ENCODE results near the gene TMEM128.
"Not testable (repeated sequence)": the region's sequence is repeated elsewhere in the genome, so short reads cannot be mapped to it uniquely, and the experiment has no call there.

TMEM128 gene

DNA sequence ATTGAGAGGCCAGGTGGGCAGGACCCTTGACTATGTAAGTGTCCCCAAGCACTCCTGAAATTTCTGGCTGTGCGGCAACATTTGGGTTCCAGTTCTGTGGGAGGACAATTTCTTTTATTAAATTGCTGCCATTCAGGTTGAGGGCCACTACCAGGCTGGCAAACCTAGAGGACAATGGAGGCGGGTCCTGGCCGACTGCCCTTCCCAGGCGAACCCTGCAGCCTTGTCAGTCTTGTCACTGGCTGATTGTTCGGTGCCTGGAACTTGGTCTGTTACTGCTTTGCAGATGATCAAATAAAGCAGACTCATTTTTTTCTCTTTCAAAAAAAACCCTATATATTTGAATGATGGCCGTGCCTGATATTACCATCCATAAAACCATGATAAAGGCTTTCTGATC, 6.6 kb upstream of the TMEM128 start:
- no peak for DNase-seq (ENCODE audit: low read depth in 2 of 2)

DNA sequence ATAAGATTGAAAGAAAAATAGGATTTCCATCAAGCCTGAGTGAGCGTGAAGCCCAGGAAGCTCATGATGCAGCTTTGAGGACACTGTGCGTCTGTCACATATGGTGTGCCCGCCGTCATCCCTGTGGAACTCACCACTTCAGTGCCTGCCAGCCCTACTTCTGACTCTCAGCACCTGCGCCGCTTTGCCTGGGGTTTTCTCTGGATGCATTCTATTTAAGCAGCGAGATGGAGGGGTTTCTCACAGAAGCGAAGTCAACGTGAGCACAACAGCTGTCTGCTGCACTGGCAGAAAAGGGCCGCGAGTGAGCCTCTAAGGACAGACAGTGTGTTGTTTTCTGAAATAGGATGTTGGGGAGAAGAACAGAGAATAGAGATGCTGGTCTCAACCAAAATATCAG, 6.2 kb upstream of the TMEM128 start:
- DNase-seq (ENCODE audit: low read depth in 2 of 2) = no peak

DNA sequence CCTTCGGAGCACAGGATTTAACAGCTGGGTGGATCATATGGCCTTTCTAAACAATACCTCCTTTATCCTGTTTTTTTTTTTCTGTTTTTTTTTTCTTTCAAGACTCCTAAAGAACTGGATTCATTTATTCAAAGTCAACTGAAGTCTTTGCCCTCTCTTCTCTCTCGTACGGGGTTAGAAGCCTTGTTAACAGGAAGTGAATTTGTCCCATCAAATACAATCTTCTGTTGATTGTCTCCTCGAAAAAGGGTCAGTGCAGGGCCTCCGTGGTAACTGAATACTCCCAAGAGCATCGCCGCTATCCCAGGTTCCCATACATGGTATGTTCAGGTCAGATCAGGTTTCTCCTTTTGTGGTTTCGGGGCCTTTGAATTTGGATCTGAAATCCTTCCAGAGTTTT, 1.8 kb upstream of the TMEM128 start:
- DNase-seq (ENCODE audit: low read depth in 2 of 2) = no peak

DNA sequence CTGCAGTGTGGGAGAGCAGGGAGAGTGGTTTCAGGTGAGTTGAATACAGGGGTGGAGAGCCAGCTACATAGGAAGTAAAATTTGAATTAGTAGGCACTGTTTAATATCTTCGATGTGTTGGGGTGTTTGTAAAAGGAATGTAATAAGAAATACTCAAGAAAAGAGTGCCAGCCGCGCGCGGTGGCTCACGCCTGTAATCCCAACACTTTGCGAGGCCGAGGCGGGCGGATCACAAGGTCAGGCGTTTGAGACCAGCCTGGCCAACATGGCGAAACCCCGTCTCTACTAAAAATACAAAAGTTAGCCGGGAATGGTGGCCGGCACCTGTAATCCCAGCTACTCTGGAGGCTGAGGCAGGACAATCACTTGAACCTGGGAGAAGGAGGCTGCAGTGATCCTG, 1.3 kb upstream of the TMEM128 start:
- not testable (repeated sequence) for DNase-seq (ENCODE audit: low read depth in 2 of 2)

DNA sequence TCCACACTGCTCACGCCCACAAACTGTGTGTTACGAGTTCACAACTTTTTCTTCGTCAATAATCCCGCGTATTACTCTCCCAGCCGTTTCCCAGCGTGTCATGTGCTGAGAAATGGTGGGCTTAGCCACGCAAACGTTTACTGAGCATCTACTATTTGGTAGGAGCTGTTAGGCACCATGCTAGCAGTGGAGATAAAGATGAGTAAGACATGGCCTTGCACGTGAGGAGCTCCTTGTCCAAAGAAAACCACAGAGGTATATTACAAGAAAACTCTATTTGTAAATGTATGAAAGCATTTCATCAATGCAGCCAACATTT, 821 bp upstream of the TMEM128 start:
- DNase-seq (ENCODE audit: low read depth in 2 of 2) = no peak

DNA sequence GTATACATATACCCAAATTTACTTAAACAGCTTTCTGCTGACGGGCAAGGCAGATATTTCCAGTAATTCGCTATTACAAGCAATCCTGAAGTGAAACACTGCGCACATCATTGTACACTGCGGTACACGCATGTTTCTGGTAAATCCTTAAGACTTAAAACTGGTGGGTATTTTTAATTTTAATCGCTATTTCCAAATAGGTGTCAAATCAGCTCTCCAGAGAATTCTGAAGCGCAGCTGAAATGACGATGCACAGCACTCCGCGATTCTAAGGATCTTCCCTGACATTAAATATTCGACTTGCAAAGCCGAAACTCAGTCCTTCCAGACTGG, 361 bp downstream of the TMEM128 start:
- no peak for DNase-seq (ENCODE audit: low read depth in 2 of 2)

DNA sequence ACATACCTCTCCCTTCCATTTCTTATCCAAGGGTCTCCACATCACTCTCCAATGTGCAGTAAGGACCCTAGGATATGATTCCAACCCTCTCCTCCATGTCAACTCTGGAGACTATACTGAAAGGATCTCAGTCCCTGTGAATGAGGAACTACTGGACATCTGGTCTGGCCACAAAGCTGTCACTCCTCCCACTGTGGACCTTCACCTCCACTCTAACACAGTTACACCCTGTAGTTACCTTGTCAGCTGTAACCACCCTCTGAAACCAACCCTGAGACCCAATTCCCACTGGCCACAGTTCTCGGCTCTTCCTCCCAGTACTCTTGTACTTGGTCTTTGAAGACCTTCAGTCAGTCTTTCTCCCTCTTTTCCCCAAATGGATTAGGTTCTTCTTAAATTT, 2.9 kb downstream of the TMEM128 start:
- DNase-seq (ENCODE audit: low read depth in 2 of 2) = no peak

DNA sequence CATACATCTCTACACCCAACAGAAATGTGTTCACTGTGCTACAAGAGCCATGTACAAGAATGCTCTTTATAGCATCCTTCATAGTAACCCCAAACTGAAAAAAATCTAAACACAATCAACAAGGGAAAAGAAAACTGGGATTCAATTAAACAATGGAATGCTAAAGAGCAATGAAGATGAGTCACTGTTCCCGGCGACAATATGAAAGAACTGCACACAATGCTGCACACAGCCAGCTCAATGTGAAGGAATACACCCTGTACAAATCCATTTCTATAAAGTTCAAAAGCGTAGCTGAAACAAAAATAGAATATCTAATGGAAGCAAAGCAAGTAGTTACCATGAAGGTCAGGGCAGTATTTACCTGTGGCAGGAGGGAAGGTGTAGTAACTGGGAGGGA, 8.5 kb downstream of the TMEM128 start:
- not testable (repeated sequence) for DNase-seq (ENCODE audit: low read depth in 2 of 2)

DNA sequence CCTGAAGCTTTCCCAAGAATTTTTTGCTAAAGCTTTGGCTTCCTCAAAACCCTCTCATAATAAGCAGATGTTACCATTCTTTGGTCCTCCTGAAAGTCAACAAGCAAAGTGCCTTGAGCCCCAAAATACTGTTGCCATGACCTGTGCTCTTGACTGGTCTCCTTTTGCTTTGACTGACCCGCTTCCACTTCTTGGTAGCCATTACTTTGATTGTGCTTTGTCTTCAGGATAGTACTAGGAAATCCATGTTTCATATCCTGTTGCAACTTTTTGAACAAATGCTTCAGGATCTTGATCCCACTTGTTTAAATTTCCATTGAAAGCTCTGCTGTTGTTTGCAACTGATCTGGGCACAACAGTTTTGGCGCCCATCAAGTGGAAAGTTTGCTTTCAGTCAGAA, 14.4 kb downstream of the TMEM128 start:
- DNase-seq (ENCODE audit: low read depth in 2 of 2) = no peak

DNA sequence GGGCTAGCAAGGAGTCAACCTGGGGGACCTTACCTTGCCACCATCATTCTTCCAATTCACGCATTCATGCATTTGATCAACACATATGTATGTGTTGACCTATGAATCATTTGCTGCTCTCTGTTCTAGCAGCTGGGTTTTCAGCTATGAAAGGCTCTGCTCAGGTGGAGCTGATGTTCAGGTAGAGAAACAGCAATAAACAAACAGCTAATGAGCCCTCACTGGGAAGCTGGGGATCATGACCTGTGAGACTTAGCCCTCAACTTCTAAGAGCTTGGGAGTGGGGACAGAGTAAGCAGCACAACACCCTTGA, 19.7 kb downstream of the TMEM128 start:
- no peak for DNase-seq (ENCODE audit: low read depth in 2 of 2)

DNA sequence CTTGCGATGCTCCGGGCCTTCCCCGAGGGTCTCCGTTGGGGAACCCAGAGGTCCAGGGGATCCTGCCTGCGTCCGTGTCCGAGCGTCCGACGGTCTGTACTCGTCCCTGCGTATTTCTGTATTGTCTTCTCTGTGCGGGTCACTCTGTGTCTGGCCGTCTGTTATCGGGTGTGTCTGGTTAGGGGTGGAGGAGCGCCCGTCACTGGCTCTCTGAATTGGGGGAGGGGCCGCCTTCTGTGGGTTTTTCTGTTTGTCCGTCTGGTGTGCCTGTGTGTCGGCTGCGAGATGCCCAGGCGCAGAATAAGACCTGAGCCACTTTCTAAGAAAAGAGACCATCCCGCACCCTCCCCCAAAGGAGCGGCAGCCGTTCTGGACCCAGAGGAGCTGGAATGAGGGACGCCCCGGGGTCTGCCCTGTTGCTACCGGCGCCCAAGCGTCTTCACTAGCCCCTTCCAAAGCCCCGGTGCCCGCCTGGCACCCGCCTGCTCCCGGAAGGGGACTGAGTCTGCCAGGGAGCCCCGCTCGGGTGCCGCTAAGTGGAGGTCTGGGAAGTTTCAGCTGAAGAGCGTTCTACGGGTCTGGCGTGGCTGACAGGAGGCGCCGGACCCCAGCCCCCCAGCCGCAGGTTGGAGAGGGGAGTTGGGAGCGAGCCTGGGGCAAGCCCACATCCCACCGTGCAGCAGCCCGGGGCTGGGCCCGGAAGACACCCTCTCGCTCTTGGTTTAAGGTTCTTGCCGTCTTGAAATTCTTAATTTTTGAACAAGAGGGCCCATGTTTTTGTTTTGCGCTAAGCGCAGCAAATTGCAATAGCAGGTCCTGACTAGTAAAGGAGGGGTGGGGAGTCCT, 20.3 kb downstream of the TMEM128 start:
- no peak for DNase-seq (ENCODE audit: low read depth in 2 of 2)

DNA sequence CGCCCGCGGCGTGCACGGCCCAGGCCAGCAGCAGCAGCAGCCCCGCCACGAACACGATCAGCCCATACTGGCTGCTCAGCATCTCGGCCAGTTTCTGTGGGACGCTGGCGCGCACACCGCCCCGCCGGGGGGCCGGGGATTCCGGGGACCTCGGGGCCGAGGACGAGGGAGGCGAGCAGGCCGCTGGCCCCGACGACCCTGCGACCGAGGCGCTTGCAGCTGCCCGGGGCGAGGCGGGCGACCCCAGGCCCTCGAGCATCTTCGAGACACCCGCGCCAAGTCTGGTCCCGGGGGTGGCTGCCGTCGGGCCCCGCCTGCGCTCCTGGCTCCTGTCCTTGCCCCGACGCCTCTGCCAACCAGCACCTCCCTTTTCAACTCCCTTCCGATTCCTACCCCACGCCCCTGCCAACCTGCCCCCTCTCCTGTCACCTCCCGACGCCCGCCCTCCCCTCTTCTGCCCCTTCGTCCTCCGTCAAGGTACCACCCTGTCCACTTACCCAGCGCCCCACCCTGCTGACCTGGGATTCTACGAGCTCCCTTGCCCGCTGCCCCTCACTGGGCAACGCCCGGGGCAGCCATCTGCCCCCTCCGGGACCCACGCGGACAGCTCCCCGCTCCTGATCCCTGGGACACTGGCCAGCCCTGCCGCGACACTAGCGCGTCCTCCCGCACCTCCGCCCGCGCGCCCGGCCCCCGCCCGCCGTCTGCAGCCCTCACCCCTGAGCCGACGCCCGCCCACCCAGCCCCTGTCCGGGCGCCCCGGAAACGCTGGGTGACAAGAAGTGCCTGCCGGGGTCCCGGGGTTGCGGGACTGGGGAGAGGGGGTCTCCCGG, 21.2 kb downstream of the TMEM128 start, which contains the start of gene OTOP1:
Gene OTOP1 (minus strand): TSS at position 324 of the 833 bp plus-strand sequence. CDS start 65 bp downstream, at position 259.
- no peak for DNase-seq (ENCODE audit: low read depth in 2 of 2)

DNA sequence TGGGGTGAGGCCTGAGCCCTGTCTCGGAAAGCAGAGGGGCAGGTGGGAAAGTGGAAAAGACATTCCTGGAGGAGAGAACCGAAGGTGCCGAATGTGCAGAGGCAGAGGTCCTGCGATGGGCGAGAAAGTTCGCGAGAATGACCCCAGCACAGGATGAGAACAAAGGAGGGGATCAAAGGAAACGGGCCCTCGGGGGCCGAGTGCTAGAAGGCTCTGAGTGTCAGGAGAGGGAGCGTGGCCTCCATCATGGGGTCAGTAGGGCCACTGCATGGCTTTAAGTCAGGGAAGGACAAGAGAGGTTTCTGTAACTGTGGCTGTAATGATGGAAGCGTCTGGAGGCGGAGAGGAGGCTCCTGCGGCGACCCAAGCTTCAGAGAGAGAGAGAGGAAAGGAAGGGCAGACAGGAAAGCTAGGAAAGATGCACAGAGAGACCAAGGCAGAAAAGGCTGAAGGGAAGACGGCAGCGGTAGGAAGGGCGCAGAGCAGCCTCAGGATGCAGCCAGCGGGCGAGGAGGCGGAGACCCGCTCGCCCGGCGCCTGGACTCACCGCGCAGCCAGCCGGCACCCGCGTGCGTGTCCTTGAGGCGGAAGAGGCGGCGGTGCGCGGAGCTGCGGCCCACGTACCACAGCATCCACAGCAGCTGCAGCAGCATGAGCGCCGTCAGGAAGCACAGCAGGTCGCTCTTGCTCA, 22.0 kb downstream of the TMEM128 start:
- DNase-seq (ENCODE audit: low read depth in 2 of 2) = no peak

DNA sequence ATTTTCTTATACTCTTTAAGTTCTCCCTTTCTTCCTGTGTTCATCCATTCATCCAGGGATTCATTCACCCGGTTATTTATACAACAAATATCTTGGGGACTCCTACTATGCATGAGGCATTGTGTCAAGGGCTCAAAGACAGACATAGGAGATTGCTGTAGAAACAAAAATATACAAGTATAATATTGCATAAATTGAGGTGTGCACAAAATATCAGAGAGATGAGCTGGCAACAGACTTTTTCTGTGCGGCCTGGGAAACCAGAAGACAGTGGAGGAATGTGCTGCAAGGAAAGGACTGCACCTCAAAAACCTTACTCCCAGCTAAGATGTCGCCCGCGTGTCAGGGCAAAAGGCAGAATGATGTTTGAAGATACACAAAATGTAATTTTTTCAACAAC, 30.9 kb downstream of the TMEM128 start:
- no peak for DNase-seq (ENCODE audit: low read depth in 2 of 2)

DNA sequence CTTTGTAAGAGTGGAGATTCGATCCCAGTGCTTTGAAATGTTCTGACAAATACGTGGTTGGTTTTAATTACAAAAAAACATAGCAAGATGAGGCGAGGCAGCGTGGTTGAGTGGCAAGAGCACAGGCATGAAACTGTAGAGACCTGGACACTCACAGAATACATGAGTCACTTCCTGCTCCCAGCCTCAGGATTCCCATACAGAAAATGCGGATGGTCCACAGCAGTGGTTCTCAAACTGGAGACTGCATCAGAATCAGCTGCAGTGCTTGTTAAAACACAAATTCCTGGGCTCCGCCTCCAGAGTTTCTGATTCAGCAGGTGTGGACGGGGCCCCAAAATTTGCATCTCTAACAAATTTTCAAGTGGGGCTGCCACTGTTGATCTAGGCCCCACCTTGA, 31.4 kb downstream of the TMEM128 start:
- no peak for DNase-seq (ENCODE audit: low read depth in 2 of 2)

DNA sequence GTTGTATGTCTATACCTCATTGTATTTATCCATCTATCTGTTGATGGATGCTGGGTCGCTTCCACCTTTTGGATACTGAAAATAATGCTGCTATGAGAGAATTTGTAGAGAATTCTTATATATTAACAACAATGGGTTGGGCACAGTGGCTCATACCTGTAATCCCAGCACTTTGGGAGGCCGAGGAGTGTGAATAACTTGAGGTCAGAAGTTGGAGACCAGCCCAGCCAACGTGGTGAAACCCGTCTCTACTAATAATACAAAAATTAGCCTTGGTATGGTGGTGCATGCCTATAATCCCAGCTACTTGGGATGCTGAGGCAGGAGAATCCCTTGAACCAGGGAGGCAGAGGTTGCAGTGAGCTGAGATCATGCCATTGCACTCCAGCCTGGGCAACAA, 34.3 kb downstream of the TMEM128 start:
- not testable (repeated sequence) for DNase-seq (ENCODE audit: low read depth in 2 of 2)

DNA sequence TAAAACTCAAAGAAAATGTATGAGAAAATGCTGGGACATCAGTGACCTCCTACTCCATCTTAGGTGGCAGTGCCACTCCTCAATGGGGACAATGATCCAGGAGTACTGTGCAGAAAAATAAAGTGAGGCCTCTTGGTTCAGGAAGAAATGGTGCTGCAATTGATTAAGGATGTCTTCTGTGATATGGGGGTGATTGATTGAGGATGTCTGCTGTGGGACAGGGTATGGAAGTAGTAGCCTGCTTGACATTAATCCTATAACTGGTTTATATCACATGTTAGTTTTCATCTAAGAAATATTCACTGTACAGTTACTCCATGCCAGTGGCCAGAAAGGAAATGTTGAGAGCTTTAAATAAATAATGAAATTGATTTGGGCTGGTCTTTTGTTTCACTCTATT, 41.8 kb downstream of the TMEM128 start:
- DNase-seq (ENCODE audit: low read depth in 2 of 2) = no peak

DNA sequence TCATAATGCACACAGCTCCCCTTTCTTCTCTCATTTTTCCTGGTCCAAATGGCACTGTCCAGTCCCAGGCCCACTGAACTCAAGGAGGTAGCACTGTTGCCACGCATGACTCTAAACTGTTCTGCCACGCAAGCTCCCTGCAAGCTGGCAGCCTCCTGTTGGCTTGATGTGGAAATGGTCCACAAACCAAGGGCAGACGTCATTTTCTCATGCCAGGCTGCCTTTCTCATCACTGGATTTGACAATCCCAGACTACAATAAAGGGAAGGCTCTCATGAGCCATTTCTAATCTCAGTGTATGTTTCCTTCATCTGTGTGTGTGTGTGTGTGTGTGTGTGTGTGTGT, 43.6 kb downstream of the TMEM128 start:
- DNase-seq (ENCODE audit: low read depth in 2 of 2) = no peak

DNA sequence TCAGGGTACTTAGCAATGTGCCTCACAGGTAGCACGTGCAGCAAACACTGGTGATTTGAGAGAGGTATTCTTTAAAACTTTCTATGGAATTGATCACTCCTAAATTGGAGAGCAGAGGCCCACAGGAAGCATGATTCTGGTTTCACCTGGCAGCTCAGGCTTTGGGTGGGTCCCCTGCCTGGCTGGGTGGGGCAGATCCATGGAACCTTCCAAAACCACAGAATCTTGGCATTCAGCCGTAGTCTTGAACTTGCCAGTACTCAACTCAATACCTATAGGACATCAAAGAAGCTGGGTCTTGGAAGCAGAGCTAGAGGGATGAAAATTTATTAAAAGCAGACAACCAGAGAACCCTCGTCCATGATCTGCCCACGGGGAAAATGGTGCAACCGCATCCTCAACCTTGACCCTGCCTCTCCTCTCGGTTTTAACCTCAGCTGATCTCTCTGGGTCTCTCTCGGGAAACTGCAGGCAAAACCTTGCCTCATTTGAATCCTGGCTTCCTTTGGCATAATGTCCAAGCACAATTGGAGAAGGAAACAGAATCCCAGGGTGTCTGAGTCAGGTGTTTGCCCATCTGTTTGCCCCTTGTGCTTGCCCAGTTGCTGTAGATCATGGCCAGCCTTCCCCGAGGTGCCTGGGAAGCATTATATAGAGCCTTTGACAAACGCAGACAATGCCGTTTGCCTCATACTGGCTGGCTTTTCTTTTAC, 44.2 kb downstream of the TMEM128 start:
- no peak for DNase-seq (ENCODE audit: low read depth in 2 of 2)

DNA sequence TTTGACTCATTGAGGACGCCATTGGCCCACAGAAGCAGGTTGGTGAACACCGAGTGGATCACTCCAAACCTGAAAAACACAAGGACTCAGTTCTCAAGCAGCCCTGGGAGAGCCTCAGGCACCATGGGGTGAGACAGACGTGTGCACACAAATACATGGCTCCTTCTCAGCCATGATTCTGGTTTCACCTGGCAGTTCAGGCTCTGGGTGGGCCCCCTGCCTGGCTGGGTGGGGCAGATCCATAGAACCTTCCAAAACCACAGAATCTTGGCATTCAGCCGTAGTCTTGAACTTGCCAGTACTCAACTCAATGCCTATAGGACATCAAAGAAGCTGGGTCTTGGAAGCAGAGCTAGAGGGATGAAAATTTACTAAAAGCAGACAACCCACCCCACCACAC, 45.5 kb downstream of the TMEM128 start:
- DNase-seq (ENCODE audit: low read depth in 2 of 2) = no peak

DNA sequence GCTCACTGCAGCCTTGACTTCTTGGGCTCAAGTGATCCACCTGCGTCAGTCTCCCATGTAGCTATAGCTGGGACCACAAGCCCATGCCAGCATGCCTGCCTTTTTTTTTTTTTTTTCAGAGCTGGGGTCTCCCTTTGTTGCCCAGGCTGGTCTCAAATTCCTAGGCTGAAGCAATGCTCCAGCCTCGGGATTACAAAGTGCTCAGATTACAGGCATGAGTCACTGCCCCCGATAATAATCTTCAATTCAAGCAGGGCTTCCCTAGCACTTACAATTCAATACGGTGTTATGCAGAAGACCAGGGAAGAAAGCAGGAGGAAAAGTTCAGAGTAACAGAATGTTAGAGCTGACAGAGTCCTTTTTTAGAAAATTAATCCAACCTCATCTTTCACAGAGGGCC, 47.4 kb downstream of the TMEM128 start:
- DNase-seq (ENCODE audit: low read depth in 2 of 2) = no peak

DNA sequence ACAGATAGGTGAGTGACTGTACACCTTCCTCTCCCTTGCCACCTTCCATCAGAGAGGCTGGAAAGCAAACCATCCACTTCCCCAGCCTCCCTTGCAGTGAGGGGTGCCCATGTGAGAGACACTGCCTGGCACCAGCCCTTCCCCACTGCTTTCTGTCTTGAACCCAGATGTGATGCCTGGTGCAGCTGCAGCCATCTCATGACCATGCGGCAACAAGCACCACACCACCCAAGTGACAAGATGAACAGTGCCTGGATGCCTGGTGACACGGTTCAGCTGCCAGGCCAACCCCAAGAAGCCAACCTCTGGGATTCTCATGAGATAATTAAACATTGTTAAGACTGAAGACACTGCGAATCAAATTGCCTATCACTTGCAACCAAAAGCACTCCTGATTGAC, 52.7 kb downstream of the TMEM128 start:
- no peak for DNase-seq (ENCODE audit: low read depth in 2 of 2)

All from stimulated activated CD8-positive, alpha-beta memory T cell treated with anti-CD3 and anti-CD28 coated beads, Interleukin-2, amount 100 ng/mL, for 48 hours (primary cell).